Brain microvascular endothelial cell (primary cell): ENCODE data around the gene PLEKHA8.

Experiments
- DNase-seq: peaks from one replicate; pipeline ENCODE4 v3.0.0-alpha.2; 2020
- H3K27ac ChIP-seq: fragments of 250-450 bp; sonication (Bioruptor Pico); 2 replicates; pipeline ENCODE4 v1.5.1; 2020; ENCODE audit warnings: mild to moderate bottlenecking, moderate library complexity
- H3K27me3 ChIP-seq: fragments of 250-450 bp; sonication (Bioruptor Pico); replicated peaks from 2 replicates; pipeline ENCODE4 v1.5.1; 2020; ENCODE audit warnings: mild to moderate bottlenecking
- H3K36me3 ChIP-seq: fragments of 250-450 bp; sonication (Bioruptor Pico); replicated peaks from 2 replicates; pipeline ENCODE4 v1.5.1; 2020; ENCODE audit warnings: mild to moderate bottlenecking
- H3K4me3 ChIP-seq: 2 replicates; pipeline ENCODE4 v1.5.1; 2011; ENCODE audit warnings: low read depth, mild to moderate bottlenecking, control low read depth, low read length, moderate library complexity
- in situ Hi-C: cut with HindIII; loops from 2 replicates; pipeline ENCODE4 v1.10.0; 2017; ENCODE audit warnings: low sequenced_read_pairs, low pct_ligation_motif_present
- TF ChIP-seq, protein P1 (sequence below): IDR thresholded peaks from 2 replicates; pipeline ENCODE4 v1.5.1; 2011; ENCODE audit warnings: low read depth, mild to moderate bottlenecking, moderate library complexity, low read length, control low read depth, inconsistent platforms; ENCODE audit errors: missing control alignments

Gene PLEKHA8

GRCh38 chr7:30147785-30148184 lies 119.6 kb downstream of the PLEKHA8 start:
- H3K27me3 ChIP-seq: no peaks in the 10 kb centered on the region
- H3K27ac ChIP-seq: no peak overlapping the region
- H3K36me3 ChIP-seq: no peaks in the 10 kb centered on the region
- TF ChIP-seq, protein P1, sequence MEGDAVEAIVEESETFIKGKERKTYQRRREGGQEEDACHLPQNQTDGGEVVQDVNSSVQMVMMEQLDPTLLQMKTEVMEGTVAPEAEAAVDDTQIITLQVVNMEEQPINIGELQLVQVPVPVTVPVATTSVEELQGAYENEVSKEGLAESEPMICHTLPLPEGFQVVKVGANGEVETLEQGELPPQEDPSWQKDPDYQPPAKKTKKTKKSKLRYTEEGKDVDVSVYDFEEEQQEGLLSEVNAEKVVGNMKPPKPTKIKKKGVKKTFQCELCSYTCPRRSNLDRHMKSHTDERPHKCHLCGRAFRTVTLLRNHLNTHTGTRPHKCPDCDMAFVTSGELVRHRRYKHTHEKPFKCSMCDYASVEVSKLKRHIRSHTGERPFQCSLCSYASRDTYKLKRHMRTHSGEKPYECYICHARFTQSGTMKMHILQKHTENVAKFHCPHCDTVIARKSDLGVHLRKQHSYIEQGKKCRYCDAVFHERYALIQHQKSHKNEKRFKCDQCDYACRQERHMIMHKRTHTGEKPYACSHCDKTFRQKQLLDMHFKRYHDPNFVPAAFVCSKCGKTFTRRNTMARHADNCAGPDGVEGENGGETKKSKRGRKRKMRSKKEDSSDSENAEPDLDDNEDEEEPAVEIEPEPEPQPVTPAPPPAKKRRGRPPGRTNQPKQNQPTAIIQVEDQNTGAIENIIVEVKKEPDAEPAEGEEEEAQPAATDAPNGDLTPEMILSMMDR: no peak
- DNase-seq: no peak
- no peak overlapping the region for H3K4me3 ChIP-seq
- in situ Hi-C loops: no loop called here

- Histone ChIP-seq H3K36me3 (no peaks in the 10 kb centered on the region), H3K27me3 (no peaks in the 10 kb centered on the region), H3K4me3 (no peak overlapping the region), H3K27ac (no peak overlapping the region)
- no peak for DNase-seq
- in situ Hi-C loops: no loop called here
- TF ChIP-seq, protein P1: no peak
Observed at GRCh38 chr7:30148426-30148825, 120.2 kb downstream of the PLEKHA8 start.

GRCh38 chr7:30148951-30149459 lies 120.8 kb downstream of the PLEKHA8 start:
- in situ Hi-C loops: no loop called here
- Histone ChIP-seq H3K27ac (no peak overlapping the region), H3K36me3 (no peaks in the 10 kb centered on the region), H3K4me3 (no peak overlapping the region), H3K27me3 (no peaks in the 10 kb centered on the region)
- no peak for DNase-seq
- TF ChIP-seq, protein P1: no peak

DNA sequence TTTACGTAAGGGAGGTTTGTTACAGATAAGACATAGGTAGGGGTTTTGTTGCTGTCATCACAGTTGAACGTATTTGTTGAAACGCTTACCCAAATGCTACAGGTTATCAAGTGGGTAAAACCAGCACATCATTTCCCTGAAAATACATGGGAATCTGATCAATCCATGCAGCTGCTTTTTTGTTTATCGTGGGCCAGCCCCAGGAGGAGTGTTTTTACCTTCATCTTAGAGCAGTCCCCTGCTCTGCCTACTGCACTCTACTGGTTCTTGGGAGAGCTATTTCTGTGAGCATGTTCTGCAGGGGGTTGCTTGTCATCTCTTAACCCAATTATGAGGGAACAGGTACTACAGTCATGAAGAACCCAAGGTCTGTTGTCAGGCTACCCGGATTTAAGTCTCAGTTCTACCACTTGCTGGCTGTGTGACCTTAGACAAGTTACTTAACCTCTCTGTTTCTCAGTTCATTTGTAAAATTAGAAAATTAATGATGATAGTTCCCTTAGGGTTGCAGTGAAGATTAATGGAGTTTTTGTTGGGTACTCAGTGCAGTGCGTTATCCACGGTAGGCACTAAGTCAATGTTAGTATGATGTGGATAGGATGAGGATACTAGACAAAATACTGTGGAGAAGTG lies 121.5 kb downstream of the PLEKHA8 start:
- Histone ChIP-seq H3K4me3 (no peak overlapping the region), H3K27me3 (no peaks in the 10 kb centered on the region), H3K27ac (no peak overlapping the region), H3K36me3 (no peaks in the 10 kb centered on the region)
- TF ChIP-seq, protein P1: no peak
- DNase-seq: no peak
- in situ Hi-C loops: no loop called here

DNA sequence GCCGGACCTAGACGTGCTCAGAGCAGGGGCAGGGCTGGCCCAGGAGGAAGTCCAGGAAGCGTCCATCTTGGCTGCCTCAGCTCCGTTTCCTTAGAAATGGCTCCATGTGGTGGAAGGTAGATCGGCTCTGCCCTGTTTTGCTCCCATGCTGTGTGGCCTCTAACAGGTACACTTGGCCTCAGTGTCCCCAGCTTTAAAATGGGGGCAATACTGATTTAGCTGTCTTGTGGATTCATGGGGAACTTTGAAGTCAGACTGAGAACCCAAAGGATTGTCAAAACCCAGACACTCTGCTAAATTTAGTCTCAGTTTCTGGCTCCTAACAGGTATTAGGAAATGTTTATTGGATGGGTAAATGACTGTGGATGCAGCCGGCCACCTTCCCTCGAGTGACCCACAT lies 122.5 kb downstream of the PLEKHA8 start:
- in situ Hi-C loops: no loop called here
- Histone ChIP-seq H3K36me3 (no peaks in the 10 kb centered on the region), H3K27me3 (no peaks in the 10 kb centered on the region), H3K4me3 (no peak overlapping the region), H3K27ac (no peak overlapping the region)
- TF ChIP-seq, protein P1: no peak
- DNase-seq: no peak

DNA sequence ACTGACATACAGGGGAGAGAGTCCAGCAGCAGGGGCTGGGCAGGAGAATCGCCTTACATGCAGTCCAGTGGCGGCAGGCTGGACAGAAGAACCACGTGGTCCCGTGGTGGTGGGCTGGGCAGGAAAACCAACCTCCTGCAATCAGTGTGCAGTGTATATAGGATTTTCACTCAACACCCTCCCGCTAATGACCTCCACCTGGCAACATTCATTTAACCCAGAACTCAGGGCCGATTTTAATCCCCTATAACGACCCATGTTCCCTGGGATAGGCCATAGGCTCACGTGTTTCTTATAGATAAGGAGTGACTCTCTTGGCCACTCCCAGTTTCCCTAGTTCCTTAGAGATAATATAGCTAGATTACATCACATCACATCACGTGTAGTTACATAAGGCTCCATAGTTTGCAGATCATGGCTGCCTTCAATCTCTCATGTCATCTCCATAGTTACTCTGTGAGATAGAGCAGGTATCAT lies 125.9 kb downstream of the PLEKHA8 start:
- H3K36me3 ChIP-seq: no peaks in the 10 kb centered on the region
- DNase-seq: no peak
- TF ChIP-seq, protein P1: no peak
- no peak overlapping the region for H3K4me3 ChIP-seq
- H3K27ac ChIP-seq: no peak overlapping the region
- in situ Hi-C loops: no loop called here
- H3K27me3 ChIP-seq: no peaks in the 10 kb centered on the region
